Panc1 (cell line): ENCODE results near the gene BLTP2.

Experiments
- POLR2AphosphoS5 ChIP-seq: IDR thresholded peaks from 2 replicates; pipeline ENCODE4 v1.6.1; 2012; ENCODE audit warnings: mild to moderate bottlenecking, low read depth, low read length, moderate library complexity
- SIN3A ChIP-seq: IDR thresholded peaks from 2 replicates; pipeline ENCODE4 v1.6.1; 2012; ENCODE audit warnings: low read depth, mild to moderate bottlenecking, low read length, moderate library complexity, borderline replicate concordance; ENCODE audit not compliant: insufficient read depth
- TCF7L2 ChIP-seq: IDR thresholded peaks from 2 replicates; pipeline ENCODE4 v1.6.1; 2011; ENCODE audit warnings: mild to moderate bottlenecking, low read depth, low read length, inconsistent platforms
- TF ChIP-seq, protein P1 (sequence below): fragments of 450-650 bp; IDR thresholded peaks from 2 replicates; pipeline ENCODE4 v1.5.1; 2017; ENCODE audit warnings: mild to moderate bottlenecking
- TF ChIP-seq, protein P2 (sequence below), 2 experiments: IDR thresholded peaks; 2 replicates each; pipeline ENCODE4 v1.6.1; 2011 to 2012; ENCODE audit warnings: low read depth in 2 of 2, control low read depth in 1 of 2, low read length in 1 of 2, mild to moderate bottlenecking in 1 of 2, moderate library complexity in 1 of 2; ENCODE audit not compliant: insufficient read depth in 1 of 2

DNA sequence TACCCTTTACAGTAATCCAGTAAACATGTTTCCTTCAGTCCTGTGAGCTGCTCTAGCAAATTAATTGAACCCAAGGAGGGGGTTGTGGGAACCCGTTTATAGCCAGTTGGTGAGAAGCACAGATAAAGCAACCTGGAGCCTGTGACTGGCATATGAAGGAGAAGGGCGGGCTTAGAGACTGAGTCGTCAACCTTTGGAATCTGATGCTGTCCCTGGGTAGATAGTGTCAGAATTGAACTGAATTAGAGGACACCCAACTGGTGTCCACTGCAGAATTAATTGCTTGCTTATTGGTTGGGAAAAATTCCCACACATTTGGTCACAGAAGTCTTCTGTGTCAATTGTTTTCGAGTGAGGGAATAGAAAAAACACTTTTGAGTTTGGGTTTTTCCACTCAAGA lies 18.1 kb downstream of the BLTP2 start:
- TF ChIP-seq, protein P1, sequence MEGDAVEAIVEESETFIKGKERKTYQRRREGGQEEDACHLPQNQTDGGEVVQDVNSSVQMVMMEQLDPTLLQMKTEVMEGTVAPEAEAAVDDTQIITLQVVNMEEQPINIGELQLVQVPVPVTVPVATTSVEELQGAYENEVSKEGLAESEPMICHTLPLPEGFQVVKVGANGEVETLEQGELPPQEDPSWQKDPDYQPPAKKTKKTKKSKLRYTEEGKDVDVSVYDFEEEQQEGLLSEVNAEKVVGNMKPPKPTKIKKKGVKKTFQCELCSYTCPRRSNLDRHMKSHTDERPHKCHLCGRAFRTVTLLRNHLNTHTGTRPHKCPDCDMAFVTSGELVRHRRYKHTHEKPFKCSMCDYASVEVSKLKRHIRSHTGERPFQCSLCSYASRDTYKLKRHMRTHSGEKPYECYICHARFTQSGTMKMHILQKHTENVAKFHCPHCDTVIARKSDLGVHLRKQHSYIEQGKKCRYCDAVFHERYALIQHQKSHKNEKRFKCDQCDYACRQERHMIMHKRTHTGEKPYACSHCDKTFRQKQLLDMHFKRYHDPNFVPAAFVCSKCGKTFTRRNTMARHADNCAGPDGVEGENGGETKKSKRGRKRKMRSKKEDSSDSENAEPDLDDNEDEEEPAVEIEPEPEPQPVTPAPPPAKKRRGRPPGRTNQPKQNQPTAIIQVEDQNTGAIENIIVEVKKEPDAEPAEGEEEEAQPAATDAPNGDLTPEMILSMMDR = no peak
- TF ChIP-seq, protein P2, sequence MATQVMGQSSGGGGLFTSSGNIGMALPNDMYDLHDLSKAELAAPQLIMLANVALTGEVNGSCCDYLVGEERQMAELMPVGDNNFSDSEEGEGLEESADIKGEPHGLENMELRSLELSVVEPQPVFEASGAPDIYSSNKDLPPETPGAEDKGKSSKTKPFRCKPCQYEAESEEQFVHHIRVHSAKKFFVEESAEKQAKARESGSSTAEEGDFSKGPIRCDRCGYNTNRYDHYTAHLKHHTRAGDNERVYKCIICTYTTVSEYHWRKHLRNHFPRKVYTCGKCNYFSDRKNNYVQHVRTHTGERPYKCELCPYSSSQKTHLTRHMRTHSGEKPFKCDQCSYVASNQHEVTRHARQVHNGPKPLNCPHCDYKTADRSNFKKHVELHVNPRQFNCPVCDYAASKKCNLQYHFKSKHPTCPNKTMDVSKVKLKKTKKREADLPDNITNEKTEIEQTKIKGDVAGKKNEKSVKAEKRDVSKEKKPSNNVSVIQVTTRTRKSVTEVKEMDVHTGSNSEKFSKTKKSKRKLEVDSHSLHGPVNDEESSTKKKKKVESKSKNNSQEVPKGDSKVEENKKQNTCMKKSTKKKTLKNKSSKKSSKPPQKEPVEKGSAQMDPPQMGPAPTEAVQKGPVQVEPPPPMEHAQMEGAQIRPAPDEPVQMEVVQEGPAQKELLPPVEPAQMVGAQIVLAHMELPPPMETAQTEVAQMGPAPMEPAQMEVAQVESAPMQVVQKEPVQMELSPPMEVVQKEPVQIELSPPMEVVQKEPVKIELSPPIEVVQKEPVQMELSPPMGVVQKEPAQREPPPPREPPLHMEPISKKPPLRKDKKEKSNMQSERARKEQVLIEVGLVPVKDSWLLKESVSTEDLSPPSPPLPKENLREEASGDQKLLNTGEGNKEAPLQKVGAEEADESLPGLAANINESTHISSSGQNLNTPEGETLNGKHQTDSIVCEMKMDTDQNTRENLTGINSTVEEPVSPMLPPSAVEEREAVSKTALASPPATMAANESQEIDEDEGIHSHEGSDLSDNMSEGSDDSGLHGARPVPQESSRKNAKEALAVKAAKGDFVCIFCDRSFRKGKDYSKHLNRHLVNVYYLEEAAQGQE (IDR thresholded peaks at IDR 0.05; ENCODE audit: insufficient read depth in 1 of 2, low read depth in 2 of 2, low read length in 1 of 2) = no peak
- no peak for TF ChIP-seq POLR2AphosphoS5
- TF ChIP-seq SIN3A = no peak
- TF ChIP-seq TCF7L2 = no peak
